K562 (cell line): ENCODE data around the gene ZMIZ1. TPM values are rescaled to one million over a fixed set of nuclear protein-coding genes. Genes with fewer than 3 reads are reported as not detected.

Experiments
- ATAC-seq: fragments of 200-7000 bp; cut with Tn5 transposase; 3 replicates; pipeline ENCODE4 v1.9.1; 2020; ENCODE audit warnings: moderate library complexity
- BruUV-seq: library from RNA; stranded (reverse); fragments of 400-500 nt; replicated peaks from 2 replicates; lab custom pipeline; 2021; lab: Mats Ljungman, UMichigan
- CTCF ChIA-PET: fragments of 300-600 bp; formaldehyde crosslinking; extraction: SDS; loops from one replicate; lab custom pipeline; 2021; ENCODE audit warnings: low intra/inter-chr PET ratio; lab: Yijun Ruan, JAX
- POLR2A ChIA-PET: fragments of 300-600, 350-650 bp; sonication (Branson Sonifier 250); formaldehyde crosslinking; extraction: SDS; loops from one replicate; lab custom pipeline; 2021; ENCODE audit warnings: antibody characterized with exemption, inconsistent platforms; lab: Yijun Ruan, JAX
- DNase-seq, 4 experiments: peaks; one replicate each; pipeline versions ENCODE4 v3.0.0 to v3.0.0-alpha.2; 2011 to 2018; ENCODE audit warnings: low spot score in 3 of 4, mixed read lengths in 3 of 4; ENCODE audit errors: extremely low read depth in 1 of 4
- FAIRE-seq: peaks from 2 replicates; lab custom pipeline; 2011; peaks lifted over from hg19 to GRCh38; lab: Jason Lieb, UNC
- H2AFZ ChIP-seq: 2 replicates; pipeline ENCODE4 v1.6.0; 2011; ENCODE audit warnings: low read depth, low read length, control low read depth, inconsistent platforms
- H3K27ac ChIP-seq: fragments of 200-600 bp; 3 replicates; pipeline ENCODE4 v1.8.0; 2011; ENCODE audit warnings: low read depth, mild to moderate bottlenecking, control low read depth, inconsistent platforms, low read length, moderate library complexity, mixed read lengths; ENCODE audit errors: extremely low read depth
- H3K27me3 ChIP-seq, 2 experiments: fragments of 300-600 bp in 1 of 2; 2 replicates in 1 of 2; 3 replicates in 1 of 2; pipeline versions ENCODE4 v1.6.0 to v1.8.0; 2011; ENCODE audit warnings: inconsistent platforms in 2 of 2, low read length in 2 of 2, mild to moderate bottlenecking in 1 of 2, mixed read lengths in 1 of 2, moderate library complexity in 1 of 2; ENCODE audit not compliant: control insufficient read depth in 2 of 2, insufficient read depth in 2 of 2
- H3K36me3 ChIP-seq: fragments of 300-600 bp; 3 replicates; pipeline ENCODE4 v1.8.0; 2011; ENCODE audit warnings: mild to moderate bottlenecking, low read length, inconsistent platforms; ENCODE audit not compliant: control insufficient read depth, insufficient read depth
- H3K4me1 ChIP-seq, 2 experiments: fragments of 200-600 bp in 1 of 2; replicated peaks in 1 of 2; 2 replicates in 1 of 2; 3 replicates in 1 of 2; pipeline versions ENCODE4 v1.5.1 to v1.8.0; 2011; ENCODE audit warnings: inconsistent platforms in 2 of 2, low read length in 2 of 2, mild to moderate bottlenecking in 1 of 2, mixed read lengths in 1 of 2, moderate library complexity in 1 of 2; ENCODE audit not compliant: control insufficient read depth in 2 of 2, insufficient read depth in 2 of 2
- H3K4me2 ChIP-seq: 2 replicates; pipeline ENCODE4 v1.6.1; 2011; ENCODE audit warnings: low read length, control low read depth, inconsistent platforms, mixed read lengths; ENCODE audit not compliant: insufficient read depth
- H3K4me3 ChIP-seq: fragments of 200-600 bp; sonication (generic), shearing (Covaris generic); 2 replicates; pipeline ENCODE4 v1.5.1; 2016; ENCODE audit warnings: control low read depth, inconsistent platforms
- H3K79me2 ChIP-seq: fragments of 200-600 bp; 3 replicates; pipeline ENCODE4 v1.8.0; 2011; ENCODE audit warnings: low read length, inconsistent platforms; ENCODE audit not compliant: control insufficient read depth, insufficient read depth
- H3K9ac ChIP-seq, 2 experiments: 2 replicates each; pipeline versions ENCODE4 v1.6.0 to v1.6.1; 2011; ENCODE audit warnings: low read depth in 2 of 2, low read length in 2 of 2, control low read depth in 1 of 2, inconsistent platforms in 1 of 2, mild to moderate bottlenecking in 1 of 2, mixed read lengths in 1 of 2; ENCODE audit not compliant: insufficient read depth in 1 of 2
- H3K9me1 ChIP-seq: one replicate; pipeline ENCODE4 v1.6.0; 2011; ENCODE audit warnings: inconsistent platforms, mild to moderate bottlenecking, low read length, moderate library complexity; ENCODE audit not compliant: control insufficient read depth, insufficient read depth
- H3K9me3 ChIP-seq: replicated peaks from 2 replicates; pipeline ENCODE4 v1.5.1; 2011; ENCODE audit warnings: low read depth, low read length, inconsistent platforms; ENCODE audit not compliant: control insufficient read depth, insufficient read depth
- H4K20me1 ChIP-seq: replicated peaks from 2 replicates; pipeline ENCODE4 v1.6.1; 2011; ENCODE audit warnings: low read length, inconsistent platforms, mixed read lengths; ENCODE audit not compliant: control insufficient read depth, insufficient read depth
- CAMTA2 ChIP-seq: fragments of 250-450 bp; sonication (Bioruptor Pico); conservative IDR thresholded peaks from 2 replicates; pipeline ENCODE4 v1.5.1; 2022
- ELF1 ChIP-seq: fragments of 200-800 bp; sonication (Bioruptor generic); IDR thresholded peaks from 2 replicates; pipeline ENCODE4 v1.6.1; 2016; ENCODE audit warnings: missing genetic modification characterization, missing compliant biosample characterization
- EWSR1 ChIP-seq: fragments of 450-650 bp; IDR thresholded peaks from 2 replicates; pipeline ENCODE4 v1.6.1; 2018; ENCODE audit warnings: borderline replicate concordance, mild to moderate bottlenecking, low read depth, moderate library complexity; ENCODE audit not compliant: partially characterized antibody
- GABPA ChIP-seq: fragments of 200-800 bp; sonication (Bioruptor generic); conservative IDR thresholded peaks from 2 replicates; pipeline ENCODE4 v1.6.1; 2016; ENCODE audit warnings: low read depth, missing genetic modification characterization, missing compliant biosample characterization
- HDAC2 ChIP-seq: fragments of 450-650 bp; IDR thresholded peaks from 2 replicates; pipeline ENCODE4 v1.6.1; 2016; ENCODE audit warnings: mild to moderate bottlenecking
- HDGF ChIP-seq: fragments of 450-650 bp; IDR thresholded peaks from 2 replicates; pipeline ENCODE4 v1.6.1; 2016
- HNRNPH1 ChIP-seq: fragments of 200-400 bp; formaldehyde crosslinking; optimal IDR thresholded peaks from 2 replicates; pipeline ENCODE3; 2017; ENCODE audit warnings: low read depth, mild to moderate bottlenecking, low read length, moderate library complexity
- MCM5 ChIP-seq: fragments of 450-650 bp; IDR thresholded peaks from 2 replicates; pipeline ENCODE4 v1.6.1; 2016; ENCODE audit warnings: low read depth
- POLR2A ChIP-seq: fragments of 450-650 bp; conservative IDR thresholded peaks from 2 replicates; pipeline ENCODE4 v1.6.1; 2016
- RBBP5 ChIP-seq: fragments of 200-600 bp; sonication (generic); IDR thresholded peaks from 2 replicates; pipeline ENCODE4 v1.6.1; 2012; ENCODE audit warnings: borderline replicate concordance, mild to moderate bottlenecking, low read length, control low read depth, inconsistent platforms; ENCODE audit not compliant: insufficient read depth, poor library complexity, severe bottlenecking
- ZNF239 ChIP-seq: fragments of 250-450 bp; sonication (Bioruptor Pico); IDR thresholded peaks from 2 replicates; pipeline ENCODE4 v1.4.0; 2020; ENCODE audit warnings: mild to moderate bottlenecking
- ZNF324 ChIP-seq: fragments of 250-450 bp; sonication (Bioruptor Pico); IDR thresholded peaks from 2 replicates; pipeline ENCODE4 v1.4.0; 2020; ENCODE audit warnings: mild to moderate bottlenecking
- ZNF444 ChIP-seq: fragments of 250-450 bp; sonication (Bioruptor Pico); IDR thresholded peaks from 2 replicates; pipeline ENCODE4 v1.4.0; 2020; ENCODE audit warnings: mild to moderate bottlenecking, moderate library complexity
- ZNF668 ChIP-seq: fragments of 250-450 bp; sonication (Bioruptor Pico); IDR thresholded peaks from 2 replicates; pipeline ENCODE4 v1.8.0; 2022; ENCODE audit warnings: mild to moderate bottlenecking, inconsistent platforms
- ZNF780A ChIP-seq: fragments of 250-450 bp; sonication (Bioruptor Pico); IDR thresholded peaks from 2 replicates; pipeline ENCODE4 v1.5.0; 2021; ENCODE audit warnings: mild to moderate bottlenecking
- WGBS: fragments of 100-300 bp; shearing (Covaris generic); methylation state at CpG from one replicate; pipeline ENCODE4 v1.1.6; 2016; ENCODE audit warnings: low coverage, mixed read lengths; ENCODE audit not compliant: insufficient coverage; ENCODE audit errors: missing lambda C conversion rate; 5-methylcytosine and 5-hydroxymethylcytosine counted together
- in situ Hi-C: fragments of 300-500 bp; cut with MboI; formaldehyde crosslinking; loops from 4 replicates; pipeline ENCODE4 v1.15.0; 2018; ENCODE audit warnings: inconsistent platforms, mixed read lengths
- intact Hi-C: fragments of 100-400 bp; cut with micrococcal nuclease; formaldehyde crosslinking; loops from 2 replicates; pipeline ENCODE4 v1.14.2; 2022
- polyA plus RNA-seq, 8 experiments: library from polyadenylated mRNA; depleted of rRNA in 4 of 8; stranded (reverse) in 5 of 8; unstranded in 3 of 8; fragments of >200 nt; fragmentation: Nextera tagmentation in 2 of 8; fragmentation: Illumina TruSeq in 1 of 8; extraction: Ambion mirVana in 2 of 8; extraction: Trizol in 1 of 8; gene quantifications; 2 replicates each; pipeline versions ENCODE4 v1.2.1 to v1.2.3, GENCODE V29; 2011 to 2014; ENCODE audit warnings: inconsistent platforms in 1 of 8, missing spikeins in 1 of 8
- total RNA-seq, 7 experiments: library from RNA; depleted of rRNA in 6 of 7; stranded (reverse); fragments of >200 nt in 6 of 7; fragmentation: Illumina TruSeq in 2 of 7; extraction: Trizol in 2 of 7; gene quantifications; 2 replicates each; pipeline versions ENCODE4 v1.2.1 to v1.2.3, GENCODE V29; 2011 to 2021; ENCODE audit warnings: low replicate concordance in 1 of 7
- TF ChIP-seq, protein P1 (sequence below): sonication (generic); formaldehyde crosslinking; IDR thresholded peaks from 2 replicates; pipeline ENCODE4 v1.8.0; 2022; ENCODE audit warnings: missing genetic modification reagents, mild to moderate bottlenecking, borderline replicate concordance
- TF ChIP-seq, protein P2 (sequence below): fragments of 250-450 bp; sonication (Bioruptor Pico); IDR thresholded peaks from 2 replicates; pipeline ENCODE4 v1.4.0; 2020; ENCODE audit warnings: mild to moderate bottlenecking, moderate library complexity

The ZMIZ1 gene
- total and polyA plus RNA-seq, 9 of the 15 experiments (the other 6 are each of a cell fraction or from before 2014, with no cell fraction given) = 1.0 to 37.3 (median 4.3) TPM

GRCh38 chr10:79103129-79103528, 34.4 kb downstream of the ZMIZ1 start:
- Histone ChIP-seq H3K4me1 (peaks cover 8 to 36% of the 10 kb centered on the region in 2 experiments; a peak in 4 of 5 replicates), H3K9me1 (no peaks in the 10 kb centered on the region), H3K9ac (no peak overlapping the region; a peak in 1 of 4 replicates), H3K9me3 (no peaks in the 10 kb centered on the region), H3K4me2 (no peak overlapping the region), H3K27me3 (no peaks in the 10 kb centered on the region), H2AFZ (no peak overlapping the region), H3K4me3 (no peak overlapping the region), H3K27ac (no peak overlapping the region), H3K36me3 (no peaks in the 10 kb centered on the region), H4K20me1 (peaks cover 68% of the 10 kb centered on the region), H3K79me2 (peaks cover 57% of the 10 kb centered on the region)
- BruUV-seq = no TSS peak
- TF ChIP-seq CAMTA2 (CRISPR knock-in tag) = no peak
- TF ChIP-seq HDGF = no peak
- no peak for TF ChIP-seq EWSR1
- TF ChIP-seq, protein P1, sequence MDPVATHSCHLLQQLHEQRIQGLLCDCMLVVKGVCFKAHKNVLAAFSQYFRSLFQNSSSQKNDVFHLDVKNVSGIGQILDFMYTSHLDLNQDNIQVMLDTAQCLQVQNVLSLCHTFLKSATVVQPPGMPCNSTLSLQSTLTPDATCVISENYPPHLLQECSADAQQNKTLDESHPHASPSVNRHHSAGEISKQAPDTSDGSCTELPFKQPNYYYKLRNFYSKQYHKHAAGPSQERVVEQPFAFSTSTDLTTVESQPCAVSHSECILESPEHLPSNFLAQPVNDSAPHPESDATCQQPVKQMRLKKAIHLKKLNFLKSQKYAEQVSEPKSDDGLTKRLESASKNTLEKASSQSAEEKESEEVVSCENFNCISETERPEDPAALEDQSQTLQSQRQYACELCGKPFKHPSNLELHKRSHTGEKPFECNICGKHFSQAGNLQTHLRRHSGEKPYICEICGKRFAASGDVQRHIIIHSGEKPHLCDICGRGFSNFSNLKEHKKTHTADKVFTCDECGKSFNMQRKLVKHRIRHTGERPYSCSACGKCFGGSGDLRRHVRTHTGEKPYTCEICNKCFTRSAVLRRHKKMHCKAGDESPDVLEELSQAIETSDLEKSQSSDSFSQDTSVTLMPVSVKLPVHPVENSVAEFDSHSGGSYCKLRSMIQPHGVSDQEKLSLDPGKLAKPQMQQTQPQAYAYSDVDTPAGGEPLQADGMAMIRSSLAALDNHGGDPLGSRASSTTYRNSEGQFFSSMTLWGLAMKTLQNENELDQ (CRISPR knock-in tag) = no peak
- TF ChIP-seq POLR2A = no peak
- TF ChIP-seq ELF1 (tag) = no peak
- no peak for TF ChIP-seq ZNF444 (CRISPR knock-in tag)
- no peak for TF ChIP-seq GABPA (tag)
- no peak for TF ChIP-seq ZNF324 (CRISPR knock-in tag)
- TF ChIP-seq HDAC2 = no peak
- no peak for TF ChIP-seq ZNF780A (CRISPR knock-in tag)
- TF ChIP-seq MCM5 = no peak
- TF ChIP-seq ZNF668 (CRISPR knock-in tag) = no peak
- TF ChIP-seq ZNF239 (CRISPR knock-in tag) = no peak
- no peak for TF ChIP-seq HNRNPH1
- TF ChIP-seq RBBP5 = no peak
- TF ChIP-seq, protein P2, sequence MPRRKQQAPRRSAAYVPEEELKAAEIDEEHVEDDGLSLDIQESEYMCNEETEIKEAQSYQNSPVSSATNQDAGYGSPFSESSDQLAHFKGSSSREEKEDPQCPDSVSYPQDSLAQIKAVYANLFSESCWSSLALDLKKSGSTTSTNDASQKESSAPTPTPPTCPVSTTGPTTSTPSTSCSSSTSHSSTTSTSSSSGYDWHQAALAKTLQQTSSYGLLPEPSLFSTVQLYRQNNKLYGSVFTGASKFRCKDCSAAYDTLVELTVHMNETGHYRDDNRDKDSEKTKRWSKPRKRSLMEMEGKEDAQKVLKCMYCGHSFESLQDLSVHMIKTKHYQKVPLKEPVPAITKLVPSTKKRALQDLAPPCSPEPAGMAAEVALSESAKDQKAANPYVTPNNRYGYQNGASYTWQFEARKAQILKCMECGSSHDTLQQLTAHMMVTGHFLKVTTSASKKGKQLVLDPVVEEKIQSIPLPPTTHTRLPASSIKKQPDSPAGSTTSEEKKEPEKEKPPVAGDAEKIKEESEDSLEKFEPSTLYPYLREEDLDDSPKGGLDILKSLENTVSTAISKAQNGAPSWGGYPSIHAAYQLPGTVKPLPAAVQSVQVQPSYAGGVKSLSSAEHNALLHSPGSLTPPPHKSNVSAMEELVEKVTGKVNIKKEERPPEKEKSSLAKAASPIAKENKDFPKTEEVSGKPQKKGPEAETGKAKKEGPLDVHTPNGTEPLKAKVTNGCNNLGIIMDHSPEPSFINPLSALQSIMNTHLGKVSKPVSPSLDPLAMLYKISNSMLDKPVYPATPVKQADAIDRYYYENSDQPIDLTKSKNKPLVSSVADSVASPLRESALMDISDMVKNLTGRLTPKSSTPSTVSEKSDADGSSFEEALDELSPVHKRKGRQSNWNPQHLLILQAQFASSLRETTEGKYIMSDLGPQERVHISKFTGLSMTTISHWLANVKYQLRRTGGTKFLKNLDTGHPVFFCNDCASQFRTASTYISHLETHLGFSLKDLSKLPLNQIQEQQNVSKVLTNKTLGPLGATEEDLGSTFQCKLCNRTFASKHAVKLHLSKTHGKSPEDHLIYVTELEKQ (CRISPR knock-in tag) = no peak
- in situ Hi-C loops (no loop called here), intact Hi-C loops (no loop called here)
- WGBS = 86% methylated on average over 7 of the region's 13 CpGs
- CTCF ChIA-PET = no interaction called here
- no peak for FAIRE-seq
- ATAC-seq = no peak
- no peak for DNase-seq
- POLR2A ChIA-PET = interaction anchor here (1.0 kb wide), 1 partner anchor 15 kb away, joined by 3 read pairs; no protein-coding TSS in a partner anchor
